ENCODE measurements around the gene PRELID2.

Gene PRELID2

DNA sequence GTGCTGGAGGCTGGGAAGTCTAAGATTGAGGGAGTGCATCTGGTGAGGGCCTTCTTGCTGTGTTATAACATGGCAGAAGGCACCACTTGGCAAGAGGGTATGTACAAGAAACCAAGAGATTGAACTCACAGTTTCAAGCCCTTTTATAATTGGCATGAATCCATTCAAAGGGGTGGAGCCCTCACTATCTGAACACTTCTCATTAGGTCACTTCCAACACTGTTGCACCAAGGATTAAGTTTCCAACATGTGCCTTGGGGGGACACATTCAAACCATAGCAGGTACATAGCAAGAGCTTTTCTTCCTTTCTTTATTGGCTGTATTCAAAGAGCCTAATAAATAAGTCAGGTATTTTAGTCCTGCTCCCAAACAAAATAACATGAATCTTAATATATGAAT, 62.7 kb downstream of the PRELID2 start:
- peaks cover 1% of the 10 kb centered on the region for H3K79me1 ChIP-seq (replicated peaks; ENCODE audit: low read length, poor library complexity, severe bottlenecking)
- no peaks in the 10 kb centered on the region for H3K27me3 ChIP-seq (ENCODE audit: control insufficient read depth in 1 of 2, insufficient read depth in 1 of 2, low read length in 2 of 2)
- H2BK5ac ChIP-seq (ENCODE audit: low read depth, low read length, poor library complexity, severe bottlenecking) = no peak overlapping the region
- H3K4me3 ChIP-seq (ENCODE audit: insufficient read depth in 1 of 2, low read depth in 1 of 2, low read length in 2 of 2) = no peak overlapping the region
- no peak overlapping the region for H2BK12ac ChIP-seq (ENCODE audit: low read length in 2 of 2)
- no peak overlapping the region for H3K18ac ChIP-seq (ENCODE audit: low read depth in 1 of 2, low read length in 2 of 2)
- H3K4ac ChIP-seq (ENCODE audit: low read depth in 1 of 2, low read length in 2 of 2) = peak overlapping the region in 1 of 2 experiments; percentile 35
- H4K8ac ChIP-seq (ENCODE audit: low read length) = no peak overlapping the region
- no peaks in the 10 kb centered on the region for H3K9me3 ChIP-seq (ENCODE audit: control insufficient read depth, low read length)
- H4K91ac ChIP-seq (ENCODE audit: low read length) = no peak overlapping the region
- no peak overlapping the region for H2AFZ ChIP-seq (ENCODE audit: low read depth, low read length)
- no peak overlapping the region for H3K27ac ChIP-seq (ENCODE audit: low read length, poor library complexity, severe bottlenecking)
- no peak overlapping the region for H3K23ac ChIP-seq (ENCODE audit: low read length in 2 of 2)
- DNase-seq = no peak
- H2BK120ac ChIP-seq (ENCODE audit: low read depth, low read length) = no peak overlapping the region
- H3K14ac ChIP-seq (ENCODE audit: low read length in 2 of 2) = no peak overlapping the region
- H2BK15ac ChIP-seq (ENCODE audit: low read depth, poor library complexity, severe bottlenecking) = no peak overlapping the region
- H2AK5ac ChIP-seq (ENCODE audit: low read length, severe bottlenecking) = no peak overlapping the region
- H3K36me3 ChIP-seq (ENCODE audit: control insufficient read depth in 1 of 2, insufficient read depth in 2 of 2, low read depth in 1 of 2, low read length in 2 of 2) = no peaks in the 10 kb centered on the region
- H3K4me2 ChIP-seq (ENCODE audit: low read length, poor library complexity, severe bottlenecking) = no peak overlapping the region
- no peaks in the 10 kb centered on the region for H3K4me1 ChIP-seq (ENCODE audit: control insufficient read depth, insufficient read depth, low read depth, low read length)
- no peak overlapping the region for H3K9ac ChIP-seq (ENCODE audit: low read length)

DNA sequence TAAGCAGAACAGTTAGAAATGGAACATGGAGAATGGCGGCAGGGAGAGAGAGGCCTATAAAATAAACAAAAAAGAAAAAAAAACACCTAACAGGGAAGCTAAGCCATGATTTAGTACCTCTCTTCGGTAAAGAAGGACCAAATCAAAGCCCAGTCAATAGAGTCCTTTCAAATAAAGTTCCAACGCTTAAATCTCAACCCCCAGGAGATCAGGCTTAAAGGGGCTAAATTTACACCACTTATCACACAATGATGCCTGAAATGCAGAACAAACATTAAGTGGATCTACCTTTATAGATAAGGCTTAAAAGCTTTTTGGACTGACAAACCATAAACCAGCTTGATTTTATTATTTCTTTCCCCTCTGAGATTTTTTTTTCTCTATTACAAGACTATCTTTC, 66.3 kb downstream of the PRELID2 start:
- no peak overlapping the region for H3K27ac ChIP-seq (ENCODE audit: low read length, poor library complexity, severe bottlenecking)
- H3K27me3 ChIP-seq (ENCODE audit: control insufficient read depth in 1 of 2, insufficient read depth in 1 of 2, low read length in 2 of 2) = no peaks in the 10 kb centered on the region
- H2BK120ac ChIP-seq (ENCODE audit: low read depth, low read length) = no peak overlapping the region
- no peak for DNase-seq
- H3K14ac ChIP-seq (ENCODE audit: low read length in 2 of 2) = no peak overlapping the region
- H3K18ac ChIP-seq (ENCODE audit: low read depth in 1 of 2, low read length in 2 of 2) = no peak overlapping the region
- no peak overlapping the region for H3K4me3 ChIP-seq (ENCODE audit: insufficient read depth in 1 of 2, low read depth in 1 of 2, low read length in 2 of 2)
- no peak overlapping the region for H3K9ac ChIP-seq (ENCODE audit: low read length)
- H2BK5ac ChIP-seq (ENCODE audit: low read depth, low read length, poor library complexity, severe bottlenecking) = no peak overlapping the region
- 57% methylated on average over 2 of the region's 3 CpGs for WGBS
- H3K9me3 ChIP-seq (ENCODE audit: control insufficient read depth, low read length) = peaks cover 3% of the 10 kb centered on the region
- H2BK15ac ChIP-seq (ENCODE audit: low read depth, poor library complexity, severe bottlenecking) = no peak overlapping the region
- no peak overlapping the region for H2BK12ac ChIP-seq (ENCODE audit: low read length in 2 of 2)
- H3K4me1 ChIP-seq (ENCODE audit: control insufficient read depth, insufficient read depth, low read depth, low read length) = no peaks in the 10 kb centered on the region
- H4K8ac ChIP-seq (ENCODE audit: low read length) = no peak overlapping the region
- no peak overlapping the region for H4K91ac ChIP-seq (ENCODE audit: low read length)
- H2AFZ ChIP-seq (ENCODE audit: low read depth, low read length) = no peak overlapping the region
- no peak overlapping the region for H3K4me2 ChIP-seq (ENCODE audit: low read length, poor library complexity, severe bottlenecking)
- no peaks in the 10 kb centered on the region for H3K36me3 ChIP-seq (ENCODE audit: control insufficient read depth in 1 of 2, insufficient read depth in 2 of 2, low read depth in 1 of 2, low read length in 2 of 2)
- H3K4ac ChIP-seq (ENCODE audit: low read depth in 1 of 2, low read length in 2 of 2) = no peak overlapping the region
- H3K79me1 ChIP-seq (replicated peaks; ENCODE audit: low read length, poor library complexity, severe bottlenecking) = peaks cover 1% of the 10 kb centered on the region
- H2AK5ac ChIP-seq (ENCODE audit: low read length, severe bottlenecking) = no peak overlapping the region
- no peak overlapping the region for H3K23ac ChIP-seq (ENCODE audit: low read length in 2 of 2)

DNA sequence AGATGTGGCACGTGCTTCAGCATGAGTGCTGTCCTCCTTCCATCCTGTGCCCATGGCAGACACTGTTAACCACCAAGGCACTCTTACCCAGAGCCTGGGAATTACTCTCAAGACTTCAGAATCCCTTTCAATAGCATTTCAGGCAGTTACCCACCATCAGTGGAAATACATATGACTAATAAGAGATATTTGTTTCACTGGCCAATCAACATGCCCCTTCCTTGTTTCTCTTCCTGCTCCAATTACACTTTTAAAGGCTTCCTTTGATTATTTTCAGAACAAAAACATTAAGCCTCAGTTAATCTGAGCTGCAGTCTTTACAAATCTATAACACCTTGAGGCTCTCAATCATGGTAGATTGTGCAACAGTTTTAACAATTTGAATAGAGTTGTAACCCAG, 70.8 kb downstream of the PRELID2 start:
- no peak overlapping the region for H3K4me2 ChIP-seq (ENCODE audit: low read length, poor library complexity, severe bottlenecking)
- H3K27ac ChIP-seq (ENCODE audit: low read length, poor library complexity, severe bottlenecking) = no peak overlapping the region
- H2AFZ ChIP-seq (ENCODE audit: low read depth, low read length) = no peak overlapping the region
- H3K9ac ChIP-seq (ENCODE audit: low read length) = no peak overlapping the region
- no peak overlapping the region for H2AK5ac ChIP-seq (ENCODE audit: low read length, severe bottlenecking)
- no peak overlapping the region for H3K23ac ChIP-seq (ENCODE audit: low read length in 2 of 2)
- no peak overlapping the region for H2BK15ac ChIP-seq (ENCODE audit: low read depth, poor library complexity, severe bottlenecking)
- H3K18ac ChIP-seq (ENCODE audit: low read depth in 1 of 2, low read length in 2 of 2) = no peak overlapping the region
- H4K8ac ChIP-seq (ENCODE audit: low read length) = no peak overlapping the region
- H3K27me3 ChIP-seq (ENCODE audit: control insufficient read depth in 1 of 2, insufficient read depth in 1 of 2, low read length in 2 of 2) = no peaks in the 10 kb centered on the region
- H2BK120ac ChIP-seq (ENCODE audit: low read depth, low read length) = no peak overlapping the region
- no peak overlapping the region for H3K4ac ChIP-seq (ENCODE audit: low read depth in 1 of 2, low read length in 2 of 2)
- H3K36me3 ChIP-seq (ENCODE audit: control insufficient read depth in 1 of 2, insufficient read depth in 2 of 2, low read depth in 1 of 2, low read length in 2 of 2) = no peaks in the 10 kb centered on the region
- H3K4me1 ChIP-seq (ENCODE audit: control insufficient read depth, insufficient read depth, low read depth, low read length) = no peaks in the 10 kb centered on the region
- no peak overlapping the region for H2BK12ac ChIP-seq (ENCODE audit: low read length in 2 of 2)
- DNase-seq = no peak
- no peak overlapping the region for H4K91ac ChIP-seq (ENCODE audit: low read length)
- peaks cover 3% of the 10 kb centered on the region for H3K9me3 ChIP-seq (ENCODE audit: control insufficient read depth, low read length)
- H3K14ac ChIP-seq (ENCODE audit: low read length in 2 of 2) = no peak overlapping the region
- no peak overlapping the region for H3K4me3 ChIP-seq (ENCODE audit: insufficient read depth in 1 of 2, low read depth in 1 of 2, low read length in 2 of 2)
- no peak overlapping the region for H2BK5ac ChIP-seq (ENCODE audit: low read depth, low read length, poor library complexity, severe bottlenecking)
- H3K79me1 ChIP-seq (replicated peaks; ENCODE audit: low read length, poor library complexity, severe bottlenecking) = no peaks in the 10 kb centered on the region
- 100% methylated on average over 1 of the region's 1 CpG for WGBS

DNA sequence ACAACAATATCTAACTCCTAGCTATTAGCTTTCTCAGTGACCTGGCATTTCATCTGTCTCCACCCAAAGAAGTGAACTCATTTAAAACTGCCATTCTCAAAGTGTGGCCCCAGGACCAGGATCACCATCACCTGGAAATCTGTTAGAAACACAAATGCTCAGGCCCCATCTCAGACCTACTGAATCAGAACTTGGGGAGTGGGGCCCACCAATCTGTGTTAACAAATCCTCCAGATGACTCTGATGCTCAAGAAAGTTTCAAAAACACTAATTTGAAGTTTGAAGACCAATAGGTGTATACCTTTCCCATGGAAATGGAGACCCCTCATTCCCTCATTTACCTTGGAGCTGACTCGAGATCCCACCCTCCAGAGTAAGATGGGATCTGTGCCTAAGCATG, 72.3 kb downstream of the PRELID2 start:
- no peak overlapping the region for H4K8ac ChIP-seq (ENCODE audit: low read length)
- H2BK5ac ChIP-seq (ENCODE audit: low read depth, low read length, poor library complexity, severe bottlenecking) = no peak overlapping the region
- no peak overlapping the region for H2BK12ac ChIP-seq (ENCODE audit: low read length in 2 of 2)
- no peak overlapping the region for H3K23ac ChIP-seq (ENCODE audit: low read length in 2 of 2)
- DNase-seq = no peak
- no peaks in the 10 kb centered on the region for H3K4me1 ChIP-seq (ENCODE audit: control insufficient read depth, insufficient read depth, low read depth, low read length)
- H3K79me1 ChIP-seq (replicated peaks; ENCODE audit: low read length, poor library complexity, severe bottlenecking) = no peaks in the 10 kb centered on the region
- no peak overlapping the region for H2AK5ac ChIP-seq (ENCODE audit: low read length, severe bottlenecking)
- no peak overlapping the region for H4K91ac ChIP-seq (ENCODE audit: low read length)
- no peak overlapping the region for H3K4ac ChIP-seq (ENCODE audit: low read depth in 1 of 2, low read length in 2 of 2)
- H3K27ac ChIP-seq (ENCODE audit: low read length, poor library complexity, severe bottlenecking) = no peak overlapping the region
- no peak overlapping the region for H3K14ac ChIP-seq (ENCODE audit: low read length in 2 of 2)
- H3K9ac ChIP-seq (ENCODE audit: low read length) = no peak overlapping the region
- no peak overlapping the region for H3K18ac ChIP-seq (ENCODE audit: low read depth in 1 of 2, low read length in 2 of 2)
- H2BK120ac ChIP-seq (ENCODE audit: low read depth, low read length) = no peak overlapping the region
- H3K9me3 ChIP-seq (ENCODE audit: control insufficient read depth, low read length) = peaks cover 3% of the 10 kb centered on the region
- no peak overlapping the region for H3K4me3 ChIP-seq (ENCODE audit: insufficient read depth in 1 of 2, low read depth in 1 of 2, low read length in 2 of 2)
- no peaks in the 10 kb centered on the region for H3K36me3 ChIP-seq (ENCODE audit: control insufficient read depth in 1 of 2, insufficient read depth in 2 of 2, low read depth in 1 of 2, low read length in 2 of 2)
- no peak overlapping the region for H2AFZ ChIP-seq (ENCODE audit: low read depth, low read length)
- no peak overlapping the region for H3K4me2 ChIP-seq (ENCODE audit: low read length, poor library complexity, severe bottlenecking)
- 80% methylated on average over 1 of the region's 1 CpG for WGBS
- no peak overlapping the region for H2BK15ac ChIP-seq (ENCODE audit: low read depth, poor library complexity, severe bottlenecking)
- no peaks in the 10 kb centered on the region for H3K27me3 ChIP-seq (ENCODE audit: control insufficient read depth in 1 of 2, insufficient read depth in 1 of 2, low read length in 2 of 2)

Data from mesenchymal stem cell (in vitro differentiated cells and primary cell).